ENCODE data around the gene PHF2.

PHF2 gene

DNA sequence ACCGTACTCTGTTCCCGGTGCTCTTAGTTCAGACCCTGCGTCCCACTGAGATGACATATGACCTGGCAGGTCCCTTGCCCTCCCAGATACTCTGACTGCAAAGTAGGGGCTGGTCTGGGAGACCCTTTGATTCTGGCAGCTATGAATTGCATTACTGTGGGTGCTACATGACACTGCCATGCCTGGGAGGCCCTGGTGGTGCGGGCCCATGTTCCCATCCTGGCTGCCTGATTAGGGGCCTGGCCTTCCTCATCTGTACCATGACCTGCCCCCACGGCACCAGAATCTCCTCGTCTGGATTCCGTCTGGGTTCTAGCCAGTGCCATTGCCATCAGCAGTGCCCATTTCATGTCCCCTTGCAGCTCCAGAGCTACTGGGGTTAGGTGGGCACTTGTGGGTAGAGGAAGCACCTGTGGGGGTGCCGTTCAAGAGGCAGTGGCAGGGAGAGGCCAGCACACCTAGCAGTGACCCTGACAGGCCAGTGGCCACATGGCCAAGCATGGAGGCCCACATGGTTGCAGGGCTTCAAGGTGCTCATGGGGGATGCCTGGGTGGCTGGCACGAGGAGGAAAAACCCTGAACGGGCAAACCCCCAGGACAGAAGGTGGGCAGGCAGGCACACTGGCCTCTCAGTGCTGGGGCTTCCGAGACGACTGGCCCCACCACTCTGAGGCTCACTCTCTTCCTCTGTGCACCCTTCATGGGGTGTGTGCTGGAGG lies 69.7 kb downstream of the PHF2 start:
- no peak for DNase-seq (ENCODE audit: low read depth)
- no peak overlapping the region for H3K4me3 ChIP-seq (ENCODE audit: low read length)
- TF ChIP-seq CTCF (conservative IDR thresholded peaks at IDR 0.05; ENCODE audit: low read length) = no peak

- no peak for TF ChIP-seq CTCF (conservative IDR thresholded peaks at IDR 0.05; ENCODE audit: low read length)
- no peak for DNase-seq (ENCODE audit: low read depth)
- no peak overlapping the region for H3K4me3 ChIP-seq (ENCODE audit: low read length)
These were observed 70.3 kb downstream of the PHF2 start for GRCh38 chr9:93646640-93647178.

GRCh38 chr9:93648181-93648580 lies 71.8 kb downstream of the PHF2 start:
- DNase-seq (ENCODE audit: low read depth) = no peak
- no peak overlapping the region for H3K4me3 ChIP-seq (ENCODE audit: low read length)
- TF ChIP-seq CTCF (conservative IDR thresholded peaks at IDR 0.05; ENCODE audit: low read length) = no peak

GRCh38 chr9:93648836-93649235 lies 72.5 kb downstream of the PHF2 start:
- H3K4me3 ChIP-seq (ENCODE audit: low read length) = no peak overlapping the region
- TF ChIP-seq CTCF (conservative IDR thresholded peaks at IDR 0.05; ENCODE audit: low read length) = no peak
- DNase-seq (ENCODE audit: low read depth) = no peak

- H3K4me3 ChIP-seq (ENCODE audit: low read length) = no peak overlapping the region
- no peak for DNase-seq (ENCODE audit: low read depth)
- no peak for TF ChIP-seq CTCF (conservative IDR thresholded peaks at IDR 0.05; ENCODE audit: low read length)
These were observed 73.4 kb downstream of the PHF2 start for GRCh38 chr9:93649610-93650261.

GRCh38 chr9:93650448-93650847 lies 74.1 kb downstream of the PHF2 start:
- no peak overlapping the region for H3K4me3 ChIP-seq (ENCODE audit: low read length)
- no peak for DNase-seq (ENCODE audit: low read depth)
- TF ChIP-seq CTCF (conservative IDR thresholded peaks at IDR 0.05; ENCODE audit: low read length) = no peak

DNA sequence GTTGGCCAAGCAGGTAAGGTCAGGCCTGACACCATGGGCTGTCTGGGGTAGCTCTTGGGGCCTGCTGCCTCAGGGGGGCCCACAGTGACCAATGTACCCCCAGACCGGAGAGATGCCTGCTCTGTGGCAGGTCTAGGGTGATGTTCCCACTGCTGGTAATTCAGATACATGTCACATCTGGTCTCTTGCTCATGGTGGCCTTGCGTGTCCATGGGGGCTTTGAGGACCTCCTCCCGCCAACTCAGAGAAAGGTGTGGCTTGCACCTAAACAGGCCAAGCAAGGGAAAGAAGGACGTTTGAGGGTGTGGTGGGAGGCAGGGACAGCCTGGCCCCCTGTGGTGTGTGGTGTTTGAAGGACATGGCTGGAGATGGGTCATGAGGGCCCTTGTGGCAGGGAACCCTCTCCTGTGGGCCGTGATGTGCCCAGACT lies 75.2 kb downstream of the PHF2 start:
- H3K4me3 ChIP-seq (ENCODE audit: low read length) = no peak overlapping the region
- DNase-seq (ENCODE audit: low read depth) = no peak
- TF ChIP-seq CTCF (conservative IDR thresholded peaks at IDR 0.05; ENCODE audit: low read length) = no peak
